K562 (cell line): Measurements from ENCODE around the gene IQCE. TPM values are rescaled to one million over a fixed set of nuclear protein-coding genes. Genes with fewer than 3 reads are reported as not detected.

Experiments used
- ASH1L ChIP-seq: fragments of 450-650 bp; IDR thresholded peaks from 2 replicates; pipeline ENCODE4 v1.6.1; 2018; ENCODE audit warnings: borderline replicate concordance, mild to moderate bottlenecking, low read depth; ENCODE audit not compliant: partially characterized antibody
- BCOR ChIP-seq: fragments of 450-650 bp; IDR thresholded peaks from 2 replicates; pipeline ENCODE4 v1.6.1; 2016
- CC2D1A ChIP-seq: fragments of 450-650 bp; IDR thresholded peaks from 2 replicates; pipeline ENCODE4 v1.6.1; 2017; ENCODE audit warnings: mild to moderate bottlenecking
- CHD4 ChIP-seq: fragments of 200-600 bp; sonication (generic); IDR thresholded peaks from 3 replicates; pipeline ENCODE4 v1.6.1; 2012; ENCODE audit warnings: low read depth, mild to moderate bottlenecking, mixed read lengths, low read length, inconsistent platforms; ENCODE audit not compliant: insufficient read depth, insufficient replicate concordance, poor library complexity, severe bottlenecking
- CTBP1 ChIP-seq: fragments of 450-650 bp; IDR thresholded peaks from 2 replicates; pipeline ENCODE4 v1.6.1; 2016; ENCODE audit warnings: borderline replicate concordance
- EP400 ChIP-seq: fragments of 450-650 bp; IDR thresholded peaks from 2 replicates; pipeline ENCODE4 v1.6.1; 2017; ENCODE audit warnings: antibody characterized with exemption, mild to moderate bottlenecking, moderate library complexity
- ETV6 ChIP-seq, 3 experiments: fragments of 150-350 bp in 1 of 3; sonication (generic) in 1 of 3; formaldehyde crosslinking in 1 of 3; IDR thresholded peaks; 2 replicates each; pipeline versions ENCODE4 v1.6.1 to v1.8.0; 2014 to 2022; ENCODE audit warnings: borderline replicate concordance in 2 of 3, low read depth in 2 of 3, antibody characterized with exemption in 1 of 3, low read length in 1 of 3, mild to moderate bottlenecking in 1 of 3, missing genetic modification reagents in 1 of 3
- FOSL1 ChIP-seq: fragments of 200-800 bp; sonication (Bioruptor generic); conservative IDR thresholded peaks from 2 replicates; pipeline ENCODE4 v1.6.1; 2016; ENCODE audit warnings: missing genetic modification characterization, missing compliant biosample characterization
- GTF2E2 ChIP-seq: fragments of 200-800 bp; sonication (Bioruptor generic); IDR thresholded peaks from 2 replicates; pipeline ENCODE4 v1.6.1; 2016; ENCODE audit warnings: missing genetic modification characterization, missing compliant biosample characterization
- HMGN3 ChIP-seq: IDR thresholded peaks from 2 replicates; pipeline ENCODE4 v1.6.1; 2011; ENCODE audit warnings: borderline replicate concordance, low read depth, mild to moderate bottlenecking, mixed read lengths, low read length; ENCODE audit not compliant: insufficient read length; ENCODE audit errors: extremely low read depth
- NELFE ChIP-seq: IDR thresholded peaks from 2 replicates; pipeline ENCODE4 v1.6.1; 2011; ENCODE audit warnings: mild to moderate bottlenecking; ENCODE audit not compliant: insufficient read depth, insufficient read length
- NFYB ChIP-seq: IDR thresholded peaks from 2 replicates; pipeline ENCODE4 v1.6.1; 2011; ENCODE audit warnings: mild to moderate bottlenecking, moderate library complexity; ENCODE audit not compliant: insufficient read length; ENCODE audit errors: extremely low read depth
- PHF8 ChIP-seq: fragments of 200-600 bp; sonication (generic); IDR thresholded peaks from 2 replicates; pipeline ENCODE4 v1.6.1; 2012; ENCODE audit warnings: mixed run types, mild to moderate bottlenecking, inconsistent platforms, low read length, moderate library complexity, borderline replicate concordance
- POLR3A ChIP-seq: IDR thresholded peaks from 2 replicates; pipeline ENCODE4 v1.6.1; 2011; ENCODE audit warnings: borderline replicate concordance, mild to moderate bottlenecking, moderate library complexity; ENCODE audit not compliant: insufficient read length, insufficient read depth; ENCODE audit errors: extremely low read depth
- PTRF ChIP-seq: fragments of 450-650 bp; IDR thresholded peaks from 2 replicates; pipeline ENCODE4 v1.6.1; 2016; ENCODE audit warnings: mild to moderate bottlenecking, missing genetic modification characterization, missing compliant biosample characterization
- RBBP5 ChIP-seq: fragments of 200-600 bp; sonication (generic); IDR thresholded peaks from 2 replicates; pipeline ENCODE4 v1.6.1; 2012; ENCODE audit warnings: borderline replicate concordance, mild to moderate bottlenecking, low read length, control low read depth, inconsistent platforms; ENCODE audit not compliant: insufficient read depth, poor library complexity, severe bottlenecking
- SIN3A ChIP-seq, 2 experiments: fragments of 150-350 bp in 1 of 2; IDR thresholded peaks; 2 replicates each; pipeline ENCODE4 v1.6.1; 2011 to 2016; ENCODE audit warnings: borderline replicate concordance in 2 of 2, low read depth in 2 of 2, low read length in 2 of 2, mild to moderate bottlenecking in 2 of 2, moderate library complexity in 2 of 2; ENCODE audit not compliant: control insufficient read depth in 1 of 2
- SMC3 ChIP-seq: conservative IDR thresholded peaks from 2 replicates; pipeline ENCODE4 v1.6.1; 2011; ENCODE audit warnings: low read depth, low read length, improper control_type of control experiment; ENCODE audit not compliant: insufficient read depth
- SPI1 ChIP-seq: IDR thresholded peaks from 2 replicates; pipeline ENCODE4 v1.6.1; 2011; ENCODE audit warnings: low read depth, low read length, control low read depth, borderline replicate concordance
- TRIM25 ChIP-seq: fragments of 450-650 bp; IDR thresholded peaks from 2 replicates; pipeline ENCODE4 v1.7.0; 2016; ENCODE audit warnings: borderline replicate concordance
- ZNF354B ChIP-seq: fragments of 250-450 bp; sonication (Bioruptor Pico); IDR thresholded peaks from 2 replicates; pipeline ENCODE4 v1.4.0; 2020
- ZNF507 ChIP-seq: conservative IDR thresholded peaks from 2 replicates; pipeline ENCODE4 v1.6.1; 2017; ENCODE audit warnings: missing genetic modification characterization, missing compliant biosample characterization
- polyA plus RNA-seq, 8 experiments: library from polyadenylated mRNA; depleted of rRNA in 4 of 8; stranded (reverse) in 5 of 8; unstranded in 3 of 8; fragments of >200 nt; fragmentation: Nextera tagmentation in 2 of 8; fragmentation: Illumina TruSeq in 1 of 8; extraction: Ambion mirVana in 2 of 8; extraction: Trizol in 1 of 8; gene quantifications; 2 replicates each; pipeline versions ENCODE4 v1.2.1 to v1.2.3, GENCODE V29; 2011 to 2014; ENCODE audit warnings: inconsistent platforms in 1 of 8, missing spikeins in 1 of 8
- total RNA-seq, 7 experiments: library from RNA; depleted of rRNA in 6 of 7; stranded (reverse); fragments of >200 nt in 6 of 7; fragmentation: Illumina TruSeq in 2 of 7; extraction: Trizol in 2 of 7; gene quantifications; 2 replicates each; pipeline versions ENCODE4 v1.2.1 to v1.2.3, GENCODE V29; 2011 to 2021; ENCODE audit warnings: low replicate concordance in 1 of 7
- TF ChIP-seq, protein P1 (sequence below): fragments of 250-450 bp; sonication (Bioruptor Pico); IDR thresholded peaks from 2 replicates; pipeline ENCODE4 v1.8.0; 2021; ENCODE audit warnings: moderate library complexity, mild to moderate bottlenecking, inconsistent platforms
- TF ChIP-seq, protein P2 (sequence below): conservative IDR thresholded peaks from 2 replicates; pipeline ENCODE4 v1.6.1; 2011; ENCODE audit warnings: low read depth, mild to moderate bottlenecking, low read length; ENCODE audit not compliant: control insufficient read depth

Gene IQCE
- total and polyA plus RNA-seq, 9 of the 15 experiments (the other 6 are each of a cell fraction or from before 2014, with no cell fraction given), result 0.18 to 8.5 (median 4.2) TPM

DNA sequence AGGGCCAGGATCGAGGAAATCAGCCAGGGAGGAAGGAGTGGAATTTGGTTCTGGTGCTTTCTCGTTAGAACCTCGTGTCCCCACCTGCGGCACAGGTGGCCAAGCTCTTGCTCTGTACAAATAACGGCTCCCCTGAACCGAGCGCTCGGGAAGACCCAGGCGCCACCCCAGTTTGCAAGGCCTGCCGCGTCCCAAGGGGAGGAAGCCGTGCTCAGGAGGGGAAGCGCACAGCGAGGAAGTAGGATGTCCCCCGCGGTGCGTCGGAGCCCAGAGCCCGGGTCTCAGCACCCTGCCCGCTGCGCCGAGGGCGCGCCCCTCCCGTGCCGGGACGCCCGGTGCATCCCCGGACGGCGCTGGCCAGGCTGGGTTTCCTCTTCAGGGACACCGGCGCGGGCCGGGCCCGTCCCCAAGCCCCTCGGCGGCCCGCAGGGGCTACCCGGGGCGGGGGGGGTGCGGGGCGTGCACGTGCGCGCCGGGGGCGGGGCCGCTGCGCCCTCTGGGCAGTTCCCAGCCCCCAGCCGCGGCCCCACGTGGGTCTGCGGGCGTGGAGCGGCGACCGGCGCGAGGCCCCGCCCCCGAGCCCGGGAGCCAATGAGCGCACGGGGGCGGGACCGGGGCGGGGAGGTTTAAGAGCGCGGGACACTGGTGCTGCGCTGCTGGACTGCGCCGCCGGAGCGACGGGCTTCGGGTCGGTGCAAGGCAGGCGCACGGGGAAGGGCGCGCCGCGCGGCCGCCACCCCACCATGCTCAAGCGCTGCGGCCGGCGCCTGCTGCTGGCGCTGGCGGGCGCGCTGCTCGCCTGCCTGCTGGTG lies 39.5 kb upstream of the IQCE start, which contains the start of gene LFNG (continued):
- TF ChIP-seq GTF2E2 (no peak), ASH1L (no peak), POLR3A (no peak), FOSL1 (tag) (no peak), SIN3A (IDR thresholded peaks at IDR 0.05; ENCODE audit: borderline replicate concordance in 2 of 2, control insufficient read depth in 1 of 2, low read depth in 2 of 2, low read length in 2 of 2) (peak in 1 of 2 experiments; percentile 5; a peak in 1 of 4 replicates), HMGN3 (peak; percentile 50), CHD4 (no peak), ZNF354B (CRISPR knock-in tag) (no peak), PTRF (no peak), CC2D1A (no peak), PHF8 (peak; percentile 55; the same call in 1 of the 2 replicates), BCOR (no peak), NELFE (no peak), EP400 (no peak), ZNF507 (no peak), SPI1 (no peak), TRIM25 (no peak), CTBP1 (peak; percentile 64), ETV6 (IDR thresholded peaks at IDR 0.05; ENCODE audit: borderline replicate concordance in 1 of 2, low read depth in 2 of 2, low read length in 1 of 2) (no peak), ETV6 (CRISPR knock-in tag; IDR thresholded peaks at IDR 0.05; ENCODE audit: borderline replicate concordance) (no peak), RBBP5 (no peak), SMC3 (0 out of 2 replicates have a peak, but pooled peaks have one; percentile 4), NFYB (peak; percentile 67)
- TF ChIP-seq, protein P1, sequence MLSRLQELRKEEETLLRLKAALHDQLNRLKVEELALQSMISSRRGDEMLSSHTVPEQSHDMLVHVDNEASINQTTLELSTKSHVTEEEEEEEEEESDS (CRISPR knock-in tag), result no peak
- TF ChIP-seq, protein P2, sequence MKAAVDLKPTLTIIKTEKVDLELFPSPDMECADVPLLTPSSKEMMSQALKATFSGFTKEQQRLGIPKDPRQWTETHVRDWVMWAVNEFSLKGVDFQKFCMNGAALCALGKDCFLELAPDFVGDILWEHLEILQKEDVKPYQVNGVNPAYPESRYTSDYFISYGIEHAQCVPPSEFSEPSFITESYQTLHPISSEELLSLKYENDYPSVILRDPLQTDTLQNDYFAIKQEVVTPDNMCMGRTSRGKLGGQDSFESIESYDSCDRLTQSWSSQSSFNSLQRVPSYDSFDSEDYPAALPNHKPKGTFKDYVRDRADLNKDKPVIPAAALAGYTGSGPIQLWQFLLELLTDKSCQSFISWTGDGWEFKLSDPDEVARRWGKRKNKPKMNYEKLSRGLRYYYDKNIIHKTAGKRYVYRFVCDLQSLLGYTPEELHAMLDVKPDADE, result no peak
